H54 (cell line): ENCODE data around the gene YIPF4.
A peak's percentile ranks its signal among the peaks of the same experiment; 100 is the strongest.
"Not testable (repeated sequence)": the region's sequence is repeated elsewhere in the genome, so short reads cannot be mapped to it uniquely, and the experiment has no call there.

ENCODE experiments used
- DNase-seq: peaks from one replicate; pipeline ENCODE4 v3.0.0; 2011; ENCODE audit warnings: low spot score, mixed read lengths; ENCODE audit not compliant: insufficient read length
- FAIRE-seq: peaks from 3 replicates; lab custom pipeline; 2011; peaks lifted over from hg19 to GRCh38; lab: Jason Lieb, UNC
- POLR2A ChIP-seq: IDR thresholded peaks from 2 replicates; pipeline ENCODE4 v1.6.1; 2011; ENCODE audit warnings: low read depth, mild to moderate bottlenecking, low read length

YIPF4 gene

GRCh38 chr2:32330136-32330535, 52.4 kb downstream of the YIPF4 start:
- FAIRE-seq (no peak), DNase-seq (no peak)
- no peak for TF ChIP-seq POLR2A

GRCh38 chr2:32342801-32343200, 65.1 kb downstream of the YIPF4 start:
- TF ChIP-seq POLR2A, result no peak
- no peak for DNase-seq
- FAIRE-seq, result peak; percentile 6

- FAIRE-seq, DNase-seq: not testable (repeated sequence)
Observed at GRCh38 chr2:32350797-32351196, 73.1 kb downstream of the YIPF4 start.

GRCh38 chr2:32355976-32356680, 78.4 kb downstream of the YIPF4 start:
- FAIRE-seq (no peak), DNase-seq (no peak)
- TF ChIP-seq POLR2A, result no peak

- peak; percentile 60 for FAIRE-seq
Observed at GRCh38 chr2:32356681-32357317, 79.1 kb downstream of the YIPF4 start, which contains the start of gene BIRC6. BIRC6 (plus strand) TSS chr2:32357023; CDS start chr2:32357162, 139 bp downstream.

GRCh38 chr2:32357318-32358110, 79.8 kb downstream of the YIPF4 start:
- FAIRE-seq (no peak), DNase-seq (peak; percentile 39)
- TF ChIP-seq POLR2A, result no peak

More at GRCh38 chr2:32356681-32357317, 79.1 kb downstream of the YIPF4 start, which contains the start of gene BIRC6:
- DNase-seq, result peak; percentile 97
- peak; percentile 79 for TF ChIP-seq POLR2A

- no peak for TF ChIP-seq POLR2A
- DNase-seq (peak; percentile 17), FAIRE-seq (no peak)
Observed at GRCh38 chr2:32358111-32358482, 80.4 kb downstream of the YIPF4 start.

GRCh38 chr2:32360416-32360815, 82.7 kb downstream of the YIPF4 start:
- no peak for TF ChIP-seq POLR2A
- no peak for FAIRE-seq
- no peak for DNase-seq

GRCh38 chr2:32362997-32363396, 85.3 kb downstream of the YIPF4 start:
- not testable (repeated sequence) for DNase-seq, FAIRE-seq

- FAIRE-seq, result no peak
- no peak for DNase-seq
Observed at GRCh38 chr2:32363597-32363996, 85.9 kb downstream of the YIPF4 start.

GRCh38 chr2:32364290-32364689, 86.6 kb downstream of the YIPF4 start:
- DNase-seq, FAIRE-seq: not testable (repeated sequence)

More at GRCh38 chr2:32363597-32363996, 85.9 kb downstream of the YIPF4 start:
- TF ChIP-seq POLR2A, result no peak

GRCh38 chr2:32365679-32366078, 88.0 kb downstream of the YIPF4 start:
- not testable (repeated sequence) for FAIRE-seq

More at GRCh38 chr2:32365679-32366078, 88.0 kb downstream of the YIPF4 start:
- not testable (repeated sequence) for DNase-seq
